ENCODE results near the gene JUND.
"Not testable (repeated sequence)": the region's sequence is repeated elsewhere in the genome, so short reads cannot be mapped to it uniquely, and the experiment has no call there.

Gene JUND

DNA sequence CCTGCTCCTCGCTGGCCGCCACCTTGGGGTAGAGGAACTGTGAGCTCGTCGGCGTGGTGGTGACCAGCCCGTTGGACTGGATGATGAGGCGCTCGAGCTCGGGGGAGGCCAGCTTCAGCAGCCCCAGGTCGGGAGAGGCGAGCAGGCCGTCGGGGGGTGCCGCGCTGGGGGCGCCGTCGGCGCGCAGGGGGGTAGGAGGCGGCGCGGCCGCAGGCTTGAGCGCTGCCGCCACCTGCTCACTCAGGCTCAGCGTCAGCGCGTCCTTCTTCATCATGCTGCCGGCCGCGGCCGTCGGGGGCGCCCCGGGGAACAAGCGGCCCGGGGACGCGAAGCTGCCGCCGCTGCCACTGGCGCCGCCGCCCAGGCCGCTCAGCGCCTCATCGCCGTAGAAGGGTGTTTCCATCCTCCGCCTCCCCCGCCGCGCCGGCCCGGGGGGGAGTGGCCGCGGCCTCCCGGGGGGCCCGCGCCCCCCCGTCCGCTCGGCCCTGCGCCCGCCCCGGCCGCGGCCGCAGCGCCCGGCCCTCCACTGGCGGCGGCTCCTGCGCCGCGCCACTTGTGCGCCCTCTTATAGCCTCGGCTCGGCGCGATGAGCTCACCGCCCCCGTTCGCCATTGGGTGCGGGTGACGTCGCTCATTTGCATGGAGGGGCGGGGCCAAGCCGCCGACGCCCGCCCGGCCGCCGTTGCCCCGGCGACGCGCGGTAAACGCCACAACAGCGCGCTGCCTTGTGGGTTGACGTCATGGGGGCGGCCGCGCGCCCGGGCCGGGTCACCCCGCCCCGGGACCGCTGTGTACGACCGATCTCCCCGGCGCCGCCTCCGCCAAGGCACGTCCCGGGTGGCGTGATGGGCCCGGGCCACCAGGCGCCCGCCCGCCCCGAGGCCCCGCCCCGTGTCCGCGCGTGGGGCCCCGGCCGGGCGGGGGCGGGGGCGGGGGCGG is at the start of gene JUND:
JUND (minus strand) TSS at position 541 of the 939 bp plus-strand sequence; CDS start at position 403, 138 bp downstream.
- TF ChIP-seq, protein P1, sequence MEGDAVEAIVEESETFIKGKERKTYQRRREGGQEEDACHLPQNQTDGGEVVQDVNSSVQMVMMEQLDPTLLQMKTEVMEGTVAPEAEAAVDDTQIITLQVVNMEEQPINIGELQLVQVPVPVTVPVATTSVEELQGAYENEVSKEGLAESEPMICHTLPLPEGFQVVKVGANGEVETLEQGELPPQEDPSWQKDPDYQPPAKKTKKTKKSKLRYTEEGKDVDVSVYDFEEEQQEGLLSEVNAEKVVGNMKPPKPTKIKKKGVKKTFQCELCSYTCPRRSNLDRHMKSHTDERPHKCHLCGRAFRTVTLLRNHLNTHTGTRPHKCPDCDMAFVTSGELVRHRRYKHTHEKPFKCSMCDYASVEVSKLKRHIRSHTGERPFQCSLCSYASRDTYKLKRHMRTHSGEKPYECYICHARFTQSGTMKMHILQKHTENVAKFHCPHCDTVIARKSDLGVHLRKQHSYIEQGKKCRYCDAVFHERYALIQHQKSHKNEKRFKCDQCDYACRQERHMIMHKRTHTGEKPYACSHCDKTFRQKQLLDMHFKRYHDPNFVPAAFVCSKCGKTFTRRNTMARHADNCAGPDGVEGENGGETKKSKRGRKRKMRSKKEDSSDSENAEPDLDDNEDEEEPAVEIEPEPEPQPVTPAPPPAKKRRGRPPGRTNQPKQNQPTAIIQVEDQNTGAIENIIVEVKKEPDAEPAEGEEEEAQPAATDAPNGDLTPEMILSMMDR (IDR thresholded peaks at IDR 0.05; ENCODE audit: control extremely low read depth, extremely low read depth, low read depth, missing control alignments): peak; percentile 3
- ChIA-PET POLR2A (interaction anchor here (0.5 to 6.4 kb wide), 56 partner anchors 9 to 972 kb away, joined by 3 to 154 read pairs (median 6); partner anchors contain the start of genes DDA1, GDF15, LSM4 and MPV17L2), CTCF (interaction anchor here (0.6 to 8.3 kb wide), 11 partner anchors 10 to 286 kb away, joined by 3 to 171 read pairs (median 30); partner anchors contain the start of genes GDF15, LSM4 and SSBP4)
- peak; percentile 98 for DNase-seq (ENCODE audit: extremely low spot score)

DNA sequence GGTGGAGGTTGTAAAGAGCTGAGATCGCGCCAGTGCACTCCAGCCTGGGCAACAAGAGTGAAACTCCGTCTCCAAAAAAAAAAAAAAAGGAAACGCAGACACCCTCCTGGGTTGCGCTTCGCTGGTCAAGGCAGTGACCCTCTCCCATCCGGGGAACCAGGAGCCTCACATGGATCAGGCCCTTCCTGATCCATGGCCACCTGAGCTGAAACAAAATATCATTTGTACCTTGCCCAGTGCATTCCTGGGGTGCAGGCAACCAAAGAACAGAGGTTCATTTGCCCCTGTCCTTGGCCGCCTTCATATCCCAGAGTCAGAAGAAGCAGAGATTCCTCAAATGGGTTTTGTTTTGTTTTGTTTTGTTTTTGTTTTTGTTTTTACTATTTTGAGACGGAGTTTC is 49.4 kb upstream of the JUND start:
- TF ChIP-seq, protein P1 (IDR thresholded peaks at IDR 0.05; ENCODE audit: control extremely low read depth, extremely low read depth, low read depth, missing control alignments): no peak
- POLR2A ChIA-PET: no interaction called here
- CTCF ChIA-PET: interaction anchor here (2.0 to 7.5 kb wide), 3 partner anchors 9 to 71 kb away, joined by 4 to 171 read pairs (median 104); partner anchors contain the start of genes JUND and PGPEP1
- no peak for DNase-seq (ENCODE audit: extremely low spot score)

DNA sequence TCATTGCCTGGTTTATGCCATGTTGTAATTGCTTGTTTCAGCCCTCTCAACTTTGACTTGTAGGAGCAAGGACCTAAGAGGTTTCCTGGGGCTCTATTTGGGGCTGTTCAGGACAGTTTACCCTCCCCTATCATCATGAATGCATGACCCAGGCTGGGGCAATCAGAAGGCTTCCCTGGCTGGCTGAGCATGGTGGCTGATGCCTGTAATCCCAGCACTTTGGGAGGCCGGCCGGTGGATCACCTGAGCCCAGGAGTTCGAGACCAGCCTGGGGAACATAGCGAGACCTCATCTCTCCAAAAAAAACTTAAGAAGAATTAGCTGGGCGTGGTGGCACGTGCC is 47.6 kb upstream of the JUND start:
- TF ChIP-seq, protein P1 (IDR thresholded peaks at IDR 0.05; ENCODE audit: control extremely low read depth, extremely low read depth, low read depth, missing control alignments): no peak
- no peak for DNase-seq (ENCODE audit: extremely low spot score)
- ChIA-PET CTCF (interaction anchor here (0.6 to 7.5 kb wide), 50 partner anchors 11 to 260 kb away, joined by 3 to 171 read pairs (median 4); partner anchors contain the start of genes JUND, PGPEP1 and SSBP4), POLR2A (interaction anchor here (0.6 to 5.7 kb wide), 8 partner anchors 11 to 121 kb away, joined by 3 to 90 read pairs (median 5); partner anchors contain the start of genes JUND and SSBP4)

DNA sequence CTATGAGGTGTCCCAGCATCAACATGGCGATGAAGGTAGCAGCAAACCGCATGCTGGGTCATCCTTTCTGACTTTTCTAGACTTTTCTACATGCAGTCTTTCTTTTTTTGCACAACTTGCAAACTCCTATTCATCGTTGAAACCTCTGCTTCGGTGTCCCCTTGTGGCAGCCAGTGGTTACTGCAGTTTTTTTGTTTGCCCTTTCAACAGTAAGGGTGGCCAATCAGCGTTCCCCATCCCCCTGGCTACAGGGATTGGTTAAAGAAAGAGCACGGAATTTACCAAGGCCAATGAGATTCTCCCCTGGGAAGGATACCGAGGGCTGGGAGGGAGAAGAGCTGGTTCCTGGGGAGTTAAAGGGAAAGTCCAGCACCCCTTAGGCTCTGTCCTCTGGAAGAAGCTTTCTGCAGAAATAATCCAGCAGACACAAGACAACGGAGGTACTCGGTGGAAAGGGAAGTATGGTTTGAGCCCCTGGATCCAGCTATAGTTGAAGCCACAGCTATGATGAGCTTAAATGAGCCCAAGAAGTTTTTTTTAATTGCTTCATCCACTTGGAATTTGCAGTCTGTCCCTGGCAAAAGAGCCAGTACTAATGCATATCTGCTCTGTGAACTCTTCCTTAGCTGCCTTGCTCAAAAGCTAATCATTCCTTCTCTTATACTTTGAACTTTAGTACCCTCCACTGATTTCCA is 47.1 kb upstream of the JUND start:
- ChIA-PET POLR2A (interaction anchor here (0.6 to 5.7 kb wide), 9 partner anchors 10 to 120 kb away, joined by 3 to 90 read pairs (median 5); partner anchors contain the start of genes JUND and SSBP4), CTCF (interaction anchor here (0.6 to 7.5 kb wide), 48 partner anchors 11 to 261 kb away, joined by 3 to 171 read pairs (median 6); partner anchors contain the start of genes JUND, PGPEP1 and SSBP4)
- TF ChIP-seq, protein P1 (IDR thresholded peaks at IDR 0.05; ENCODE audit: control extremely low read depth, extremely low read depth, low read depth, missing control alignments): peak; percentile 83
- peak; percentile 95 for DNase-seq (ENCODE audit: extremely low spot score)

DNA sequence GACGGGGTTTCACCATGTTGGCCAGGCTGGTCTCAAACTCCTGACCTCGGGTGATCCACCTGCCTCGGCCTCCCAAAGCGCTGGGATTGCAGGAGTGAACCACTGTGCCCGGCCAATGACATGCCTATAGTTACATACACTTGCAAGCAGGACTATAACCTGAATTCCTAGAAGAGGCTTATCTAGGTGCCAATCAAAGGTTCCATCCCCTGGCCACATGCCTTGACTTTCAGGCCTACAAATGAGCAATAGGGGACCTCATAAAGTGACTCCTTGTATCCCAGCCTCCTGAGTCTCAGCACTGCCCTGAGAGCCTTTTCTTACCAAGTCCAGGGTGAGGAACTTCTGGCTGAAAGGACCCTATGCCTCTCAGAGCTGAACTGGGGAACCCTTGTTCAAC is 45.4 kb upstream of the JUND start:
- POLR2A ChIA-PET: interaction anchor here (5.7 kb wide), 1 partner anchor 47 kb away, joined by 90 read pairs; the partner anchor contains the start of gene JUND
- CTCF ChIA-PET: interaction anchor here (1.2 to 7.5 kb wide), 8 partner anchors 10 to 85 kb away, joined by 3 to 171 read pairs (median 43); partner anchors contain the start of genes JUND and PGPEP1
- DNase-seq (ENCODE audit: extremely low spot score): no peak
- TF ChIP-seq, protein P1 (IDR thresholded peaks at IDR 0.05; ENCODE audit: control extremely low read depth, extremely low read depth, low read depth, missing control alignments): no peak

DNA sequence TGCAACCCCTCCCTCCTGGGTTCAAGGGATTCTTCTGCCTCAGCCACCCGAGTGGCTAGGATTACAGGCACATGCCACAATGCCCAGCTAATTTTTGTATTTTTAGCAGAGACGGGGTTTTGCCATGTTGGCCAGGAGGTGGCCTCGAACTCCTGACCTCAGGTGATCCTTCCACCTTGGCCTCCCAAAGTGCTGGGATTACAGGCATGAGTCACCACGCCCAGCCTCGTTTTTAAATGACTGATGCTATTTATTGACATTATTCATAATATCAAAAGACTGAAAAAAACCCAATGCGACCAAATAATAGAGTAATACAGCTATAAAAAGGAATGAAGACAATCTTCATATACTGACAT is 42.9 kb upstream of the JUND start:
- ChIA-PET POLR2A (interaction anchor here (5.7 kb wide), 1 partner anchor 45 kb away, joined by 90 read pairs; the partner anchor contains the start of gene JUND), CTCF (interaction anchor here (1.0 to 7.5 kb wide), 4 partner anchors 10 to 46 kb away, joined by 3 to 171 read pairs (median 4); partner anchors contain the start of gene JUND)

More for the DNA sequence above, 42.9 kb upstream of the JUND start:
- DNase-seq (ENCODE audit: extremely low spot score): not testable (repeated sequence)
